Measurements from ENCODE around the gene NUBP2. TPM values are rescaled to one million over a fixed set of nuclear protein-coding genes. Genes with fewer than 3 reads are reported as not detected.

NUBP2 gene
- total RNA-seq, 1 experiment from 2014 or later: 103 TPM

DNA sequence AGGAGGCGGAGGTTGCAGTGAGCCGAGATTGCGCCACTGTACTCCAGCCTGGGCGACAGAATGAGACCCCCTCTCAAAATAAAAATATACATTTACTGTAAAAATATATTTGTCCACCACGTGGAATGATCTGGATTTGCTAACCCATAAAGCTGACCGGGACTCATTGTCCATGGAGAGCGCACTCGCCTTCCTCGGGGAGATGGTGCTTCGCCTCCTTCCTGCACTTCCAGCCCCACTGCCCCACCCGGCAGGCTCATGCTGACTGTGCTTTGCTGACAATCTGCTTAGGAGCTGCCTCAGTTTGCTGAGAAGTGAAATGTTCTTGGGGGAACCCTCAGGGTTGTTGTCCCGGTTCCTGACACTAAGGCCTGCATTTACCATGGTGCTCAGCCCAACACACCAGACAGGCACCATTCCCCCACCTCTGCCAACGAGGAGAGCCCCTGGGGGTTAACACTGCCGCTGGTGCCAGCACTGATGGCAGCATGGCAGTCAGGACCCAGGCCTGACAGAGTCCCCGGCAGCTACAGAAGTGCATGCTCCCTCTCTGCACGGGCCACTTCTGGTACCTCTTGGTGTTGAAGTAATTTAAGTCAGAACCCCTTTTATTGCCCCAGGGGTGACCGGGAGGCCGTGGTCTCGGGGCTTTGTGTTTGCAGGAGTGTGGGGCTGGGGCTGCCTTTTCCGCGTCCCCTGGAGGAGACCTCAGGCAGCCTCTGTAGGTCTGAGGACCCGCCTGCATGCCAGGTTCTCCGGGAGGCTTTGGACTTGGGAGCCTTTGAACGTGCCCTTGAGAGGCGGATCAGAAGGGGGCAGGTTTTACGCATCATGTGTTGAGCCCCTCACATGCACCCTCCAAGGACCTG, 2.5 kb downstream of the NUBP2 start:
- H3K9me3 ChIP-seq (ENCODE audit: control insufficient read depth in 1 of 2, insufficient read depth in 1 of 2, low read depth in 1 of 2, low read length in 2 of 2): no peaks in the 10 kb centered on the region
- no peak overlapping the region for H3K4me2 ChIP-seq (ENCODE audit: low read length)
- TF ChIP-seq, protein P1, sequence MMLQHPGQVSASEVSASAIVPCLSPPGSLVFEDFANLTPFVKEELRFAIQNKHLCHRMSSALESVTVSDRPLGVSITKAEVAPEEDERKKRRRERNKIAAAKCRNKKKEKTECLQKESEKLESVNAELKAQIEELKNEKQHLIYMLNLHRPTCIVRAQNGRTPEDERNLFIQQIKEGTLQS (IDR thresholded peaks at IDR 0.05): no peak
- TF ChIP-seq ZNF274 (IDR thresholded peaks at IDR 0.05; ENCODE audit: low read depth, low read length): no peak
- TF ChIP-seq POLR2AphosphoS5 (IDR thresholded peaks at IDR 0.05; ENCODE audit: low read depth, low read length): no peak
- no peak for TF ChIP-seq SP1 (IDR thresholded peaks at IDR 0.05; ENCODE audit: low read depth)
- no peak for TF ChIP-seq CBX3 (IDR thresholded peaks at IDR 0.05; ENCODE audit: low read depth)
- no peak for TF ChIP-seq SRF (IDR thresholded peaks at IDR 0.05; ENCODE audit: low read depth)
- no peak for TF ChIP-seq RAD21 (IDR thresholded peaks at IDR 0.05; ENCODE audit: low read depth)
- TF ChIP-seq, protein P2, sequence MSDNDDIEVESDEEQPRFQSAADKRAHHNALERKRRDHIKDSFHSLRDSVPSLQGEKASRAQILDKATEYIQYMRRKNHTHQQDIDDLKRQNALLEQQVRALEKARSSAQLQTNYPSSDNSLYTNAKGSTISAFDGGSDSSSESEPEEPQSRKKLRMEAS (IDR thresholded peaks at IDR 0.05): no peak
- H3K9ac ChIP-seq (ENCODE audit: low read length): no peak overlapping the region
- H3K79me2 ChIP-seq (ENCODE audit: insufficient read depth, low read length): peaks cover 53% of the 10 kb centered on the region
- H3K4me3 ChIP-seq (replicated peaks in 1 of 2; ENCODE audit: low read depth in 1 of 2, low read length in 2 of 2): no peak overlapping the region
- BruUV-seq (replicated peaks): TSS peak; percentile 9
- CTCF ChIA-PET: no interaction called here
- intact Hi-C loops (cut with micrococcal nuclease): no loop called here
- POLR2A ChIA-PET: no interaction called here
- no peak for ATAC-seq
- H4K20me1 ChIP-seq (ENCODE audit: insufficient read depth): no peaks in the 10 kb centered on the region
- no peak for DNase-seq (ENCODE audit: low read depth, low spot score)
- no peak overlapping the region for H3K27ac ChIP-seq (ENCODE audit: low read depth, low read length)
- RAD21 ChIA-PET (ENCODE audit: low non-redundant PET in 1 of 2, low total read pairs in 2 of 2, uncharacterized antibody in 2 of 2, unreplicated experiment in 2 of 2): no interaction called here
- no peaks in the 10 kb centered on the region for H3K27me3 ChIP-seq (ENCODE audit: insufficient read depth, low read length)
- H2AFZ ChIP-seq (ENCODE audit: low read depth, low read length, poor library complexity, severe bottlenecking): no peak overlapping the region
- peaks cover 0 to 5% of the 10 kb centered on the region in 2 experiments; a peak in 2 of 4 replicates for H3K36me3 ChIP-seq (ENCODE audit: control insufficient read depth in 1 of 2, insufficient read depth in 2 of 2, low read length in 2 of 2)
- no peaks in the 10 kb centered on the region for H3K9me2 ChIP-seq (ENCODE audit: insufficient read depth)
- peaks cover 0 to 22% of the 10 kb centered on the region in 2 experiments; a peak in 3 of 4 replicates for H3K4me1 ChIP-seq (ENCODE audit: control insufficient read depth in 1 of 2, insufficient read depth in 2 of 2, low read length in 2 of 2)

DNA sequence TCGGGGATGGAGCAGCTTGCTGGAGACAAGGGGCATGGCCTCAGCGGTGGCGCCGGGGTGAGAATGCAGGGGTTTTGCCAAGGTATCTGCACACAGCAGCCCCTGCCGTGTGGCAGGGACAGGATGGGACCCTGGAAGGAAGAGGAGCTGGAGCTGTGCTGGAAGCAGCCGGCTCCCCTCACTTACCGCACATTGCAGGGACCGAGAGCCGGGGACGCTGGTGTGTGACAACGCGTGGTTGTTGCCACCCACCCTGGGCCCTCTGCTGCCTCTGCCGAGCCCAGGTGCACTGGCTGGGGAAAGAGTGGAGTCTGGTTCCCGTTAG, 3.0 kb downstream of the NUBP2 start:
- no TSS peak for BruUV-seq (replicated peaks)

More for the DNA sequence above, 3.0 kb downstream of the NUBP2 start:
- ChIA-PET RAD21 (ENCODE audit: low non-redundant PET in 1 of 2, low total read pairs in 2 of 2, uncharacterized antibody in 2 of 2, unreplicated experiment in 2 of 2) (no interaction called here), CTCF (no interaction called here), POLR2A (no interaction called here)
- H3K4me2 ChIP-seq (ENCODE audit: low read length): no peak overlapping the region
- H3K36me3 ChIP-seq (ENCODE audit: control insufficient read depth in 1 of 2, insufficient read depth in 2 of 2, low read length in 2 of 2): peaks cover 0 to 5% of the 10 kb centered on the region in 2 experiments; a peak in 2 of 4 replicates
- no peak for ATAC-seq
- TF ChIP-seq, protein P3, sequence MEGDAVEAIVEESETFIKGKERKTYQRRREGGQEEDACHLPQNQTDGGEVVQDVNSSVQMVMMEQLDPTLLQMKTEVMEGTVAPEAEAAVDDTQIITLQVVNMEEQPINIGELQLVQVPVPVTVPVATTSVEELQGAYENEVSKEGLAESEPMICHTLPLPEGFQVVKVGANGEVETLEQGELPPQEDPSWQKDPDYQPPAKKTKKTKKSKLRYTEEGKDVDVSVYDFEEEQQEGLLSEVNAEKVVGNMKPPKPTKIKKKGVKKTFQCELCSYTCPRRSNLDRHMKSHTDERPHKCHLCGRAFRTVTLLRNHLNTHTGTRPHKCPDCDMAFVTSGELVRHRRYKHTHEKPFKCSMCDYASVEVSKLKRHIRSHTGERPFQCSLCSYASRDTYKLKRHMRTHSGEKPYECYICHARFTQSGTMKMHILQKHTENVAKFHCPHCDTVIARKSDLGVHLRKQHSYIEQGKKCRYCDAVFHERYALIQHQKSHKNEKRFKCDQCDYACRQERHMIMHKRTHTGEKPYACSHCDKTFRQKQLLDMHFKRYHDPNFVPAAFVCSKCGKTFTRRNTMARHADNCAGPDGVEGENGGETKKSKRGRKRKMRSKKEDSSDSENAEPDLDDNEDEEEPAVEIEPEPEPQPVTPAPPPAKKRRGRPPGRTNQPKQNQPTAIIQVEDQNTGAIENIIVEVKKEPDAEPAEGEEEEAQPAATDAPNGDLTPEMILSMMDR (IDR thresholded peaks at IDR 0.05 in 2 of 3, conservative IDR thresholded peaks at IDR 0.05 in 1 of 3; ENCODE audit: borderline replicate concordance in 1 of 3, insufficient read depth in 1 of 3, low read depth in 2 of 3, low read length in 2 of 3): no peak
- TF ChIP-seq POLR2A (IDR thresholded peaks at IDR 0.05; ENCODE audit: borderline replicate concordance, extremely low read depth, insufficient read depth, insufficient read length) (no peak), ZNF274 (IDR thresholded peaks at IDR 0.05; ENCODE audit: low read depth, low read length) (no peak), TCF7L2 (IDR thresholded peaks at IDR 0.05; ENCODE audit: borderline replicate concordance, extremely low read depth, insufficient read depth, insufficient read length) (no peak), SP1 (IDR thresholded peaks at IDR 0.05; ENCODE audit: low read depth) (no peak)
- intact Hi-C loops (cut with micrococcal nuclease): no loop called here
- H3K9me3 ChIP-seq (ENCODE audit: control insufficient read depth in 1 of 2, insufficient read depth in 1 of 2, low read depth in 1 of 2, low read length in 2 of 2): no peaks in the 10 kb centered on the region
- no peaks in the 10 kb centered on the region for H3K27me3 ChIP-seq (ENCODE audit: insufficient read depth, low read length)
- no peak overlapping the region for H3K27ac ChIP-seq (ENCODE audit: low read depth, low read length)
- no peak overlapping the region for H2AFZ ChIP-seq (ENCODE audit: low read depth, low read length, poor library complexity, severe bottlenecking)
- peaks cover 0 to 17% of the 10 kb centered on the region in 2 experiments; a peak in 3 of 4 replicates for H3K4me1 ChIP-seq (ENCODE audit: control insufficient read depth in 1 of 2, insufficient read depth in 2 of 2, low read length in 2 of 2)
- no peaks in the 10 kb centered on the region for H3K9me2 ChIP-seq (ENCODE audit: insufficient read depth)
- no peak overlapping the region for H3K4me3 ChIP-seq (replicated peaks in 1 of 2; ENCODE audit: low read depth in 1 of 2, low read length in 2 of 2)
- H3K79me2 ChIP-seq (ENCODE audit: insufficient read depth, low read length): peaks cover 53% of the 10 kb centered on the region
- no peaks in the 10 kb centered on the region for H4K20me1 ChIP-seq (ENCODE audit: insufficient read depth)
- no peak for DNase-seq (ENCODE audit: low read depth, low spot score)
- H3K9ac ChIP-seq (ENCODE audit: low read length): no peak overlapping the region
